Activated T-helper 2 cell treated with anti-CD3 and anti-CD28 coated beads, Interferon-gamma antibody, Interleukin-2, Interleukin-4, amounts not matched to agents 10 μg/mL and 5 μg/mL and 100 μg/mL, durations not matched to agents 14 hours and 24 hours and 36 hours (primary cell): ENCODE data around the gene RPL15. TPM values are rescaled to one million over a fixed set of nuclear protein-coding genes. Genes with fewer than 3 reads are reported as not detected.
"Not testable (repeated sequence)": the region's sequence is repeated elsewhere in the genome, so short reads cannot be mapped to it uniquely, and the experiment has no call there.

Source experiments
- DNase-seq: peaks from one replicate; pipeline ENCODE4 v3.0.0; 2021; ENCODE audit warnings: low spot score
- H3K27ac Mint-ChIP-seq: one replicate; pipeline ENCODE4 v1.8.0; 2021; ENCODE audit warnings: mixed read lengths
- H3K27me3 Mint-ChIP-seq: one replicate; pipeline ENCODE4 v1.8.0; 2021; ENCODE audit warnings: low read depth, mixed read lengths
- H3K36me3 Mint-ChIP-seq: one replicate; pipeline ENCODE4 v1.8.0; 2021; ENCODE audit warnings: low read depth, mixed read lengths
- H3K4me1 Mint-ChIP-seq: one replicate; pipeline ENCODE4 v1.8.0; 2021; ENCODE audit warnings: low read depth, mixed read lengths
- H3K4me3 Mint-ChIP-seq: one replicate; pipeline ENCODE4 v1.8.0; 2021; ENCODE audit warnings: low read depth, mild to moderate bottlenecking, moderate library complexity, mixed read lengths
- H3K9me3 Mint-ChIP-seq: one replicate; pipeline ENCODE4 v1.8.0; 2021; ENCODE audit warnings: mixed read lengths
- intact Hi-C: fragments of 100-400 bp; cut with micrococcal nuclease; formaldehyde crosslinking; loops from one replicate; pipeline ENCODE4 v1.15.1; 2023
- total RNA-seq: library from RNA; stranded (reverse); gene quantifications from 2 replicates; pipeline ENCODE4 v1.2.3, GENCODE V29; 2022

The RPL15 gene
- total RNA-seq, 1 donor from 2014 or later: 1,859 TPM

- H3K27ac Mint-ChIP-seq: no peak overlapping the region
- no peaks in the 10 kb centered on the region for H3K27me3 Mint-ChIP-seq
- no peaks in the 10 kb centered on the region for H3K4me1 Mint-ChIP-seq
- H3K4me3 Mint-ChIP-seq: no peak overlapping the region
- H3K9me3 Mint-ChIP-seq: no peaks in the 10 kb centered on the region
- H3K36me3 Mint-ChIP-seq: peaks cover under 1% of the 10 kb centered on the region
- no peak for DNase-seq
- intact Hi-C loops: no loop called here
Measured at GRCh38 chr3:23904545-23904944, 12.4 kb upstream of the RPL15 start.

- peaks cover 8% of the 10 kb centered on the region for H3K4me1 Mint-ChIP-seq
- H3K4me3 Mint-ChIP-seq: no peak overlapping the region
- peaks cover 3% of the 10 kb centered on the region for H3K27me3 Mint-ChIP-seq
- H3K36me3 Mint-ChIP-seq: peaks cover 4% of the 10 kb centered on the region
- H3K9me3 Mint-ChIP-seq: no peaks in the 10 kb centered on the region
- intact Hi-C loops: no loop called here
- DNase-seq: no peak
- no peak overlapping the region for H3K27ac Mint-ChIP-seq
Measured at GRCh38 chr3:23909341-23909740, 7.6 kb upstream of the RPL15 start.

DNA sequence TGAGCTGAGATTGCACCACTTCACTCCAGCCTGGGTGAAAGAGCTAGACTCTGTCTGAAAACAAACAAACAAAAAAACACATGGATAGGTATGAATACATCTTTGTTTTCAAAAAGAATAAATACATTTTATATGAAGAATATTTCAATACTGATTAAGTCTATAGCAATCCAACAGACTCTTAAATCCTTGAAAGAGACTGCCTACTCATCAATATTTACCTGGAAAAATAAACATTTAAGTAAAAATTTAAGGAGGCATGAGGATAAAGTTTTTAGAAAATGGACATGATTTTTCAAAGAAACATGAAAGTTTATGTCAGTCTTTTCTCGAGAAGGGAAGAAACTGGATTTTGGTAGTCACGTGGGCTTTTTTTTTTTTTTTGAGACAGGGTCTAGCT, 5.5 kb upstream of the RPL15 start:
- peaks cover 4% of the 10 kb centered on the region for H3K36me3 Mint-ChIP-seq
- peaks cover 14% of the 10 kb centered on the region for H3K27me3 Mint-ChIP-seq
- H3K9me3 Mint-ChIP-seq: no peaks in the 10 kb centered on the region
- H3K4me1 Mint-ChIP-seq: peaks cover 21% of the 10 kb centered on the region
- no peak overlapping the region for H3K4me3 Mint-ChIP-seq
- no peak overlapping the region for H3K27ac Mint-ChIP-seq
- intact Hi-C loops: no loop called here
- DNase-seq: no peak

DNA sequence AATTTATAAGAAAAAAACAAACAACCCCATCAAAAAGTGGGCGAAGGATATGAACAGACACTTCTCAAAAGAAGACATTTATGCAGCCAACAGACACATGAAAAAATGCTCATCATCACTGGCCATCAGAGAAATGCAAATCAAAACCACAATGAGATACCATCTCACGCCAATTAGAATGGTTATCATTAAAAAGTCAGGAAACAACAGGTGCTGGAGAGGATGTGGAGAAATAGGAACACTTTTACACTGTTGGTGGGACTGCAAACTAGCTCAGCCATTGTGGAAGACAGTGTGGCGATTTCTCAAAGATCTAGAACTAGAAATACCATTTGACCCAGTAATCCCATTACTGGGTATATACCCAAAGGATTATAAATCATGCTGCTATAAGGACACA, 4.6 kb upstream of the RPL15 start:
- H3K27ac Mint-ChIP-seq, DNase-seq, H3K4me3 Mint-ChIP-seq, H3K9me3 Mint-ChIP-seq, H3K36me3 Mint-ChIP-seq, intact Hi-C loops: not testable (repeated sequence)
- Mint-ChIP-seq H3K4me1 (peaks cover 21% of the 10 kb centered on the region), H3K27me3 (peaks cover 16% of the 10 kb centered on the region)

DNA sequence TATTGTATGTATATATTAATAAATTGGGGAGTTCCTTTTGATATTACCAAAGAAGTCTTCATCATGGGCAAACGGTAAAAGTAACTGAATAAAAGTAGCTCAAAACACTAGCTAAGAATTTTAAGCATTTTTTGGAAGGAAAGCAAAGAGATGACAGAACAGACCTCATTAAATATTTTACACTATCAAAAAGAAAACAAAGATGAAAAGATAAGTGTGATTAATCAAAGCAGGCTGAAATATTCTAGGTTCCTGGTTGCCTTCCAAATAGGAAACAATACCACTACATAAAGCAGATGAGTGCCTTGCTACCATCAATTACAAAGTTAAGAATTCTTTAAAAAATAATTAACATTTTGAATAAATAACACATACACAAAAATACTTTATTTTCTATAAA, 3.8 kb upstream of the RPL15 start:
- no peak overlapping the region for H3K4me3 Mint-ChIP-seq
- DNase-seq: no peak
- H3K36me3 Mint-ChIP-seq: peaks cover 17% of the 10 kb centered on the region
- H3K27ac Mint-ChIP-seq: no peak overlapping the region
- peaks cover 16% of the 10 kb centered on the region for H3K27me3 Mint-ChIP-seq
- intact Hi-C loops: no loop called here
- no peaks in the 10 kb centered on the region for H3K9me3 Mint-ChIP-seq
- H3K4me1 Mint-ChIP-seq: peaks cover 25% of the 10 kb centered on the region

DNA sequence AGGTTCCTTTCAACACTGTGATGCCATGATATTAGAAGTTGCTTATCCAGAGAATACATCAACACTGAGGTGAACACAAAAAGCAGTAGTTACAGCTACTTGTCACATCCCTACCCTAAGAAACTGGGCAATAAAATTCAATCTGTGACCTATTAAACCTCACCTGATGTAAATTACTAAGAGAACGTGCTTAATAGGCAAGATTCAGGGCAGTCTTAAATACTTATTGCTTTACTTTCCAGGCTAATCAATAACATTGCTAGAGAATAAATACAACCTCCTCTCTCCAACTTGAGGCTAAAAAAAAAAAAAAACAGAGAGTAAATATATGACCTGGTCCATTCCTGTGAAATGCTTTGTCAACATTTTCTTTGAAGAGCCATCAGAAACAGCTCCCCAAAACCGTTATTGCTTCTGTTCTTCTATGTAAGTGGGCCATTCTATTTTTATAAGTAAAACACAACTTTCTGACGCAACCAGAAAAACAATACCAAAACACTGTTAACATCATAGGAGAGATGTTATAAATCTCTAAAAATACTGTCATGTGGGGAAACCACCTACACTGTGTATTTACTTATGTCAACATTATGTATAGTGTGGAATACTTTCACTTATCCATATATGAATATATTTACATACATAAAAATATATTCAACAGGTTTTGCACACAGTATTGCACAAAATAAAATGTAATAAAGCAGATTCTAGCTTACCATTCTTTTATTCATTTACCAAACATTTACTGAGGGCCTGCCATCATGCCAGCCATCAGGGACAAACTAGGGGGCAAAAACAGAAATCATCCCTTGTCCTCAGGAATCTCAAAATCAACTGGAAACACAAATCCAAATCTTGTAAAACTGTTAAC, 2.8 kb upstream of the RPL15 start:
- DNase-seq: no peak
- Mint-ChIP-seq H3K36me3 (peaks cover 26% of the 10 kb centered on the region), H3K9me3 (no peaks in the 10 kb centered on the region), H3K4me1 (peaks cover 33% of the 10 kb centered on the region), H3K27me3 (peaks cover 16% of the 10 kb centered on the region), H3K27ac (no peak overlapping the region), H3K4me3 (no peak overlapping the region)
- intact Hi-C loops: no loop called here

DNA sequence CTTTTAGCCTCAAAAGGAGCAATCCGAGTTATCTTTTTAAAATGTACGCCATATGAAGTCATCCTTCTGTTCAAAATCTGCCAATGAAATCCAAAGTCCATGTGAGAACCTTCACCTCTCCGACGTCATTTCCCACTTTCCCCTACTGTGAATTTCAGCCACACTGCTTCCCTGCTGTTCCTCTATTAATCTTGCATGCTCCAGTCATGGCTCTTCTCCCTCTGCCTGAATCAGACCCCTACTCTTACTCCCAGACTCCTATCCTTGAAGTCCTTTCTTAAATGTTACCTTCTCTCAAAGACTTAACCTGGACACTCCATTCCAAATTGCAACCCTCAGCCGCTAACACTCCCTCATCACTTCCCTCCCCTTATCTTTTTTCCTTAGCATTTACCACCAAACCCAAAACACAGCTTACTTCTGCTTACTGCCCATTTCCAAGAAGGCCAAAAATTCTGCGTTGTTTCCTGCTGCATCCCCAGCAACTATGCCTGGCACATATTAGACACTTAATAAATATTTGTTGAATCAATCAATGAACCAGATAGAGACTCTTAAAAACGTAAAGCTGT, 1.3 kb upstream of the RPL15 start:
- intact Hi-C loops: loop anchor here (2.0 kb wide), 1 partner anchor 1749 kb away; the partner anchor contains the start of gene TOP2B
- H3K9me3 Mint-ChIP-seq: no peaks in the 10 kb centered on the region
- peaks cover 39% of the 10 kb centered on the region for H3K36me3 Mint-ChIP-seq
- H3K4me1 Mint-ChIP-seq: peaks cover 45% of the 10 kb centered on the region
- peak overlapping the region; percentile 96 for H3K4me3 Mint-ChIP-seq
- peaks cover 16% of the 10 kb centered on the region for H3K27me3 Mint-ChIP-seq
- no peak overlapping the region for H3K27ac Mint-ChIP-seq
- no peak for DNase-seq

DNA sequence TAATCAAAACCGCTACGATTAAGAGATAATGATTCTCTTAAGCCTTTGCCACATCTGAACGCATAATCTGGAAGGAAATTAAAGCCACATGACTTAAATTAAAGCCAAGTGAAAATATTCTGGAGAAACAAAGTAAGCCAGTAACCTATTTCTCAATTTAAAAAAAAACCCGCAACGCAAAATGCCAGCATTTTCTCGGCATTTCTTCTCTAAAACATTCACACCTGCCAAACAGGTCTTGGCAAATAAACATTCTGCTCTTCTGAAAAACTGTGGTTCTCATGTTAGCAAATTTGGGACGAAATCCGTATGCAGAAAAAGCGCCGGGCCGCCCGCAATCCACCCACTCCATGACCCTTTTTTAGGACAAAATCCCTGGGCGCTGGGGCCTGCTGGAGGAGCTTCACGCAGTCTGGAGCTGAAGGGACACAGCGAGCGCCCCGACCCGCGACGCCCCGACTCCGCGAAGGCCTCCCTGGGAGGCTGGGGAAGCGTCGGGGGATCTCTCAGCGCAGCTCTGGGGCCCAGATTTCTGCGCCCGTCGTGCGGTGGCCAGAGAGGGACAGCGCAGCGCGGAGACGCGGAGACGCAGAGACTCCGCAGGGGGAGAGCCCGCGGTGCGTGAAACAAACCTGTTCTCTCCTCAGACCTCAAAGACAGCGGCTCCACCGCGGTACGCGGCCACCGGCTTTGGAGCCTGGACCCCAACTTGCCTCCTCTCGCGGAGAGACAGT, 613 bp upstream of the RPL15 start:
- H3K36me3 Mint-ChIP-seq: peaks cover 44% of the 10 kb centered on the region
- intact Hi-C loops: loop anchor here (2.0 kb wide), 1 partner anchor 1748 kb away; the partner anchor contains the start of gene TOP2B
- peak overlapping the region; percentile 92 for H3K27ac Mint-ChIP-seq
- H3K4me1 Mint-ChIP-seq: peaks cover 45% of the 10 kb centered on the region
- H3K4me3 Mint-ChIP-seq: peak overlapping the region; percentile 96
- no peaks in the 10 kb centered on the region for H3K9me3 Mint-ChIP-seq
- no peak for DNase-seq
- peaks cover 16% of the 10 kb centered on the region for H3K27me3 Mint-ChIP-seq

DNA sequence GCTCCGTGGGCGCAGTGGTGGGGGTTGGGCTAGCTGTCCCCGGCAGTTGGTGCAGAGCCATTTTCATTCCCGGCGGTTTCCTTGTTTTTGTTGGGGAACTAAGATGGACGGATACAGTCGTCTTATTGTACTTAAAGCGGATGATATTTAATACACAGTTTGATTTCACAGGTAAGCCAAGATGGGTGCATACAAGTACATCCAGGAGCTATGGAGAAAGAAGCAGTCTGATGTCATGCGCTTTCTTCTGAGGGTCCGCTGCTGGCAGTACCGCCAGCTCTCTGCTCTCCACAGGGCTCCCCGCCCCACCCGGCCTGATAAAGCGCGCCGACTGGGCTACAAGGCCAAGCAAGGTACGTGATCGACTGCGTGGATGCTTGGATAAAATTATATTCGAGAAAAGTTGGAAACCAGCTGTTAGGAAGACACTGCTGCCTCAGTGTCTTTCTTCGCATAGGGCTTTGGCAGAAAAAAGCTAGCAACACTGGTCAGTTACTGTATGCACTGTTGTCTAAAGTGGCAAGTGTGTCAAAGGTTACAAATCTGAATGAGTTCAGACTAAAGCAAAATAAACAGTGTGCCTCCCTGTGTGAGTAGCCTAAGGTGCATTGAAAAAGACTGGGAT, 859 bp downstream of the RPL15 start:
- not testable (repeated sequence) for H3K9me3 Mint-ChIP-seq, DNase-seq
- H3K27ac Mint-ChIP-seq: peak overlapping the region; percentile 92
- intact Hi-C loops: loop anchor here (1.0 to 2.0 kb wide), 3 partner anchors 28 to 1747 kb away; partner anchors contain the start of genes NR1D2 and TOP2B
- peaks cover 16% of the 10 kb centered on the region for H3K27me3 Mint-ChIP-seq
- H3K4me1 Mint-ChIP-seq: peaks cover 43% of the 10 kb centered on the region
- H3K4me3 Mint-ChIP-seq: peak overlapping the region; percentile 96
- H3K36me3 Mint-ChIP-seq: peaks cover 48% of the 10 kb centered on the region

GRCh38 chr3:23918331-23918730, 1.4 kb downstream of the RPL15 start:
- Mint-ChIP-seq H3K4me1 (peaks cover 43% of the 10 kb centered on the region), H3K27me3 (peaks cover 16% of the 10 kb centered on the region)
- intact Hi-C loops: not testable (repeated sequence)

GRCh38 chr3:23919628-23920027, 2.7 kb downstream of the RPL15 start:
- DNase-seq: no peak
- intact Hi-C loops: no loop called here
- Mint-ChIP-seq H3K36me3 (peaks cover 51% of the 10 kb centered on the region), H3K4me3 (peak overlapping the region; percentile 96), H3K9me3 (no peaks in the 10 kb centered on the region), H3K27me3 (peaks cover 14% of the 10 kb centered on the region), H3K4me1 (peaks cover 37% of the 10 kb centered on the region), H3K27ac (no peak overlapping the region)

More at GRCh38 chr3:23918331-23918730, 1.4 kb downstream of the RPL15 start:
- not testable (repeated sequence) for H3K9me3 Mint-ChIP-seq, DNase-seq
- H3K4me3 Mint-ChIP-seq: peak overlapping the region; percentile 96
- peaks cover 51% of the 10 kb centered on the region for H3K36me3 Mint-ChIP-seq
- peak overlapping the region; percentile 92 for H3K27ac Mint-ChIP-seq

- Mint-ChIP-seq H3K4me1 (peaks cover 35% of the 10 kb centered on the region), H3K4me3 (peak overlapping the region; percentile 17), H3K27me3 (peaks cover 8% of the 10 kb centered on the region), H3K36me3 (peaks cover 51% of the 10 kb centered on the region), H3K9me3 (no peaks in the 10 kb centered on the region), H3K27ac (no peak overlapping the region)
- intact Hi-C loops: no loop called here
- no peak for DNase-seq
Measured at GRCh38 chr3:23920151-23920655, 3.3 kb downstream of the RPL15 start.
